NCI-H2081 treated with DMSO at 0.1 percent for 48 hours (cell line): Measurements from ENCODE around the gene TECPR2.

Source experiments
- DNase-seq: peaks from one replicate; lab custom pipeline; 2025; lab: John Stamatoyannopoulos, UW

The TECPR2 gene

DNA sequence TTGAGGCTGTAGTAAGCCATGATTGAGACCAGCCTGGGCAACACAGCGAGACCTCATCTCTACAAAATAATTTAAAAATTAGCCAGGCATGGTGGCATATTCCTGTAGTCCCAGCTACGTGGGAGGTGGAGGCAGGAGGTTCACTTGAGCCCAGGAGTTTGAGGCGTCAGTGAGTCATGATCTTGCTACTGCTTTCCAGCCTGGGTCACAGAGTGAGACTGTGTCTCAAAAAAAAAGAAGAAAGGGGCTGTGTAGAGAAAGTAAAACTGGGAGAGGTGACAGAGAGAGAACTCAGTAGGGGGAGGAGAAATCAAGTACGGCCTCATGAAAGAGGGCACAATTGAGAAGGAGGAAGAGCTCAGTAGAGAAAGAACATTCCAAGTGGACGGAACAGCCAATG lies 12.4 kb downstream of the TECPR2 start:
- no peak for DNase-seq

DNA sequence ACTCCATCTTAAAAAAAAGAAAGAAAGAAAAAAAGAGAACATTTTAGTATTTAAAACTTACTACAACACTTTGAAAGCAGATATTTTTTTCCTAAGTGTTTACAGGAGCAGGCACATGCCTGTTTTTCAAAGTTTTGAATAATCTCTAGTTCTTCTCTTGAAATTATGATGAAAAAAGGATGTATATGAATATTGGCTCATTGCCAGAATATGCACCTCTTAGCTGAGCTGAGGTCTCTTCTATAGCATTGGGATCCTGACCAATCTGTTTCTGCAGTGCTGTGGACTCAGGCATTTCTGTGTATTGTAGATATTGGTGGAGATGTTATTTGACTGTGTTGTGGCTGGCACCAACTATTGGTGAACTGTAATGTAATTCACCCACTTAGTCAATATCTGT lies 15.0 kb downstream of the TECPR2 start:
- DNase-seq: no peak

DNA sequence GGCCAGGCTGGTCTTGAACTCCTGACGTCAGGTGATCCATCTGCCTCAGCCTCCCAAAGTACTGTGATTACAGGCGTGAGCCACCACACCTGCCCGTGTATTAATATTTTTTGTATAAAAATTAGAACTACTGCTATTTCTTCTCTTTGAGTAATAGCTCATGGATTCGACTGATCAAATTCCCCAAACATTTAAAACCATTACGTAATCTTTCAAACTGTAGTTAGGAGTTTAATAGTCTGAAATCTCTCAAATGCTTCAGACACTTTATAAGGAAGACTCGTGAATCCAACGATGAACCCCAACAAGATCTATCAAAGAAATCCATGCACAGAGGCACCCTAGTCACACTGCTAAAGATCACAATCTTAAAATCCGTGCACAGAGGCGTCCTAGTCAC lies 16.1 kb downstream of the TECPR2 start:
- DNase-seq: no peak

GRCh38 chr14:102387086-102387485 lies 24.3 kb downstream of the TECPR2 start:
- no peak for DNase-seq

DNA sequence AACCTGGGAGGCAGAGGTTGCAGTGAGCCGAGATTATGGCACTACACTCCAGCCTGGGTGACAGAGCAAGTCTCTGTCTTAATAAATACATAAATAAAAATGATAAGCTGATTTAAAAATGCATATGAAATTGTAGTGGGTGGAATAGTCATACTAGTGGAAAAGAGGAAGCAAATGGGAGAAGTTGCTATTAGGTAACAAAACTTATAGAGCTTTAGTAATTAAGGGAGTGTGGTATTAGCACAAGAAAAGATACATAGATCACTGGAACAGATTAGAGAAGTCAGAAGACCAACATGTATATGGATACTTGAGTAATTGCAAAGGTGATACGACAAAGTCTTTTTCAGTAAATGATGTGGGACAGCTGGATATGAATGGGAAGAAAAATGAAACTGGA lies 26.5 kb downstream of the TECPR2 start:
- DNase-seq: no peak

GRCh38 chr14:102390064-102390855 lies 27.5 kb downstream of the TECPR2 start:
- no peak for DNase-seq

GRCh38 chr14:102392506-102392905 lies 29.8 kb downstream of the TECPR2 start:
- peak; percentile 25 for DNase-seq

- no peak for DNase-seq
These were observed 32.1 kb downstream of the TECPR2 start for GRCh38 chr14:102394717-102395375.

DNA sequence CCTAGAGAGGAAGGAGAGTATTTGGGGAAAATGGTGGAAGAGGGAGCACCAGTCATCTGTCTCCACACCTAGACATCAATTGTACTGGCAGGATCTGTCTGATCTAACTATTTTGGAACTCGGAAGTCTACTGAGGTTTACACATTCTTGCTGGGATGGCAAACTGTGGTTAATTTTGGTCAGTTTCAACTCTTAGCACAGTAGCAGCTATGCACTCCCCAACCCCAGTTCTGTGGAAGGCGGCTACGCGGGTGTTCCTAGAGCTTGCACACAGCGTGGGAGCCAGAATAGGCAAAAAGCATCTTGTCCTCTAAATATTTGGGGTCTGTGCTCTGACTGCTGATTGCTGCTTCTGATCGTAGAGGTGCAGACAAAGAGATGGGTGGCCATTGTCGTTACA lies 33.8 kb downstream of the TECPR2 start:
- no peak for DNase-seq

GRCh38 chr14:102403028-102403427 lies 40.3 kb downstream of the TECPR2 start:
- DNase-seq: no peak

- no peak for DNase-seq
These were observed 44.5 kb downstream of the TECPR2 start for GRCh38 chr14:102407258-102407657.

GRCh38 chr14:102408724-102409123 lies 46.0 kb downstream of the TECPR2 start:
- DNase-seq: no peak

- DNase-seq: no peak
These were observed 52.9 kb downstream of the TECPR2 start for GRCh38 chr14:102415671-102416070.

GRCh38 chr14:102417001-102417431 lies 54.3 kb downstream of the TECPR2 start:
- no peak for DNase-seq

DNA sequence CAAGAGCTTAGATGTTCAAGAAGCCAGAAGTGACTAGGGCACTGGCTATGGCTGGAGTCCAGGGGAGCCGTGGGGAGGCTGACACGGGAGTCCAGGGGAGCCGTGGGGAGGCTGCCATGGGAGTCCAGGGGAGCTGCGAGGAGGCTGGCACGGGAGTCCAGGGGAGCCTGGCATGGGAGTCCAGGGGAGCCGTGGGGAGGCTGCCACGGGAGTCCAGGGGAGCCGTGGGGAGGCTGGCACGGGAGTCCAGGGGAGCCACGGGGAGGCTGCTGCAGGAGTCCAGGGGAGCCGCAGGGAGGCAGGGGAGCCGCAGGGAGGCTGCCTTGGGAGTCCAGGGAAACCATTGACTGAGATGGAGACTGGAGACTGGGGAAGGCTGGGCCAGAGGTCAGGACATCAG lies 54.9 kb downstream of the TECPR2 start:
- no peak for DNase-seq

GRCh38 chr14:102418169-102418852 lies 55.6 kb downstream of the TECPR2 start:
- DNase-seq: no peak

DNA sequence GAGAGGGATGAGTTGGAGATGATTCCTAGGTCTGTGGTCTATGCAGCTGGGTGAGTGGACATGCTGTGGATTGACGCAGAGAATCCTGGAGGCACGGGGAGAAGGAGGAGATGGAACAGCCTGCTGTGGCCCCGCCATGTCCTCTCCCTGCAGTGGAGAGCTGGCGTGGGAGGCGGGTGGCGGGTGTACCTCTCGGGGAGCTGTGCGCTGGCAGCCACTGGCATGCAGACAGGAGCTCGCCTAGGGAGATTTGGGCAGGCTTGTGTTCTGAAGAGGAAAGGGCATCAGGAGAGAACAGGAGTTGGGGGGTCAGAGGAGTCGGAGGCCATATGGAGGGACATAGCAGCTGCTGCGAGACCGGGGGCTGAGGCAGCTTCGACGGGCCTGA lies 56.1 kb downstream of the TECPR2 start:
- no peak for DNase-seq

- no peak for DNase-seq
These were observed 56.5 kb downstream of the TECPR2 start for GRCh38 chr14:102419276-102419675.

GRCh38 chr14:102419716-102420115 lies 57.0 kb downstream of the TECPR2 start:
- DNase-seq: no peak

DNA sequence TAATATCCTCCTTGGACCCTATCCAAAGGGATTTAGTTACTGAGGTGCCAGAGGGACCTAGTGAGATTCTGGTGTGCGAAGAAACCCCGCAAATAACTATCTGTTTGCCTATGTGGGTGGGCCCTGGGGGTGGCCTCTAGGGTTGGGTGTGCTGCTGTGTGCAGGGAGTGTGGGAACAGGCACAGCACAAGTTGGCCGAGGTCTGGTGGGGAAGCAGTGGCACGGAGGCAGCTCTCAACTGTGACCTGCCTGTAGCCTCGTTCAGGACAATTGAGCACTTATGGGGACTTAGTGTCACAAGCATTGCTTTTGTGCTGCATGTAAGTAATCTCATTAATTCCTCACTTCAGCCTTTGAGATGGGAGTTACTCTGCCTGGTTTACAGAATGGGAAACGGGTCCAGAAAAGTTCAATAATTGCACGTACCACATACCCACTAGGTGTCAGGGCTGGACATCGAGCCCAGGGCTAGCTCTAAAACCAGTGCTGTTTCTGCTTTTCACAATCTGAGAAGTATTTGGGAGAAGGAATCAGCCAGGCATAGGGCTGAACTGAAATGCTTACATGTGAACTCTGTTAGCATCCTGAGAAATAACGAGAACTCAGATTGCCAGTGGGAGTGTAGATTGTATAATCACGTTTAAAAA lies 58.8 kb downstream of the TECPR2 start:
- DNase-seq: no peak

DNA sequence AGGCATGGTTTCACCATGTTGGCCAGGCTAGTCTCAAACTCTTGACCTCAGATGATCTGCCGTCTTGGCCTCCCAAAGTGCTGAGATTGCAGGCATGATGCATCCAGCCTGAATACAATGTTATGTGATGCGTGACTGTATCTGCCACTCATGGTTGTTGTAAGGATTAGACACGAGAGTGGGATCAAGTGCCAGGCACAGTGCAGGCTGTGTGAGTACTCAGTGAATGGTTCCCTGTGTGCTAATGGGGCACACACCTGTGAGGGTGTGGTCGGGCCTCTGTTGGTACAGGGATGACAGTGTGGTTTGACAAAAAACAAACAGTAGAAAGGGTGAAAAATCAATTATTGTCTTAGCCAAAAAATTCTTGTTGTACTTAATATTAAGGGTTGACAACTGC lies 61.8 kb downstream of the TECPR2 start:
- no peak for DNase-seq

DNA sequence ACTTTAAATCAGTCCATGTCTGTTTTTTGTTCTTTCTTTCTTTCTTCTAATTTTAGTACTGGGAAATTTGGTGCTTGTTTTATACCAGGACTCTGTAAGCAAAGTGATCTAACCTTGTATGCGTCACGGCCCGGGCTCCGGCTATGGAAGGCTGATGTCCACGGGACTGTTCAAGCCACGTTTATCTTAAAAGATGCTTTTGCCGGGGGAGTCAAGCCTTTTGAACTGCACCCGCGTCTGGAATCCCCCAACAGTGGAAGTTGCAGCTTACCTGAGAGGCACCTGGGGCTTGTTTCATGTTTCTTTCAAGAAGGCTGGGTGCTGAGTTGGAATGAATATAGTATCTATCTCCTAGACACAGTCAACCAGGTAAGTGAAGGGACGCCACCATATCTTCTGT lies 62.2 kb downstream of the TECPR2 start:
- no peak for DNase-seq

- DNase-seq: no peak
These were observed 64.1 kb downstream of the TECPR2 start for GRCh38 chr14:102426796-102427195.
